ENCODE measurements around the gene MOXD1.

DNA sequence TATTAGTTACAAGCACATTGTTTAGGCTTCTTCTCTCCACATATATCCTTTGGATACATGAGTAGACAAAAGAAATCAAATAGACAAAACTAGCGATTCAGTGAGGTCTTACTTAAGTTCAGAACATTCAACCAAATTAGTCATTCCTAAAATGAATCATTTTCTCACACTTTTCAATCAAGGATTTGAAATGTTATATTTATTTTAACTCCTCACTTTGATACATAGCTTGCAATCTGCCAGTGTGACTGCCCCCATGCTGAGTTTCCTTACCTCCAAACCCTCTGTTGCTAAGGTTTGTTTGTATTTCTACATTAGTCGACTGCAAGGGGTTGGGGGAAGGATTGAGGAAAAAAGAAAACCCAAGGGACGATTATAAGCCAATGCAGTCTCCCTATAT, 3.5 kb upstream of the MOXD1 start:
- TF ChIP-seq, protein P1, sequence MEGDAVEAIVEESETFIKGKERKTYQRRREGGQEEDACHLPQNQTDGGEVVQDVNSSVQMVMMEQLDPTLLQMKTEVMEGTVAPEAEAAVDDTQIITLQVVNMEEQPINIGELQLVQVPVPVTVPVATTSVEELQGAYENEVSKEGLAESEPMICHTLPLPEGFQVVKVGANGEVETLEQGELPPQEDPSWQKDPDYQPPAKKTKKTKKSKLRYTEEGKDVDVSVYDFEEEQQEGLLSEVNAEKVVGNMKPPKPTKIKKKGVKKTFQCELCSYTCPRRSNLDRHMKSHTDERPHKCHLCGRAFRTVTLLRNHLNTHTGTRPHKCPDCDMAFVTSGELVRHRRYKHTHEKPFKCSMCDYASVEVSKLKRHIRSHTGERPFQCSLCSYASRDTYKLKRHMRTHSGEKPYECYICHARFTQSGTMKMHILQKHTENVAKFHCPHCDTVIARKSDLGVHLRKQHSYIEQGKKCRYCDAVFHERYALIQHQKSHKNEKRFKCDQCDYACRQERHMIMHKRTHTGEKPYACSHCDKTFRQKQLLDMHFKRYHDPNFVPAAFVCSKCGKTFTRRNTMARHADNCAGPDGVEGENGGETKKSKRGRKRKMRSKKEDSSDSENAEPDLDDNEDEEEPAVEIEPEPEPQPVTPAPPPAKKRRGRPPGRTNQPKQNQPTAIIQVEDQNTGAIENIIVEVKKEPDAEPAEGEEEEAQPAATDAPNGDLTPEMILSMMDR (IDR thresholded peaks at IDR 0.05), result no peak
- no peak for TF ChIP-seq POLR2A (IDR thresholded peaks at IDR 0.05)

All from thyroid gland (tissue), 4 donors.